Measurements from ENCODE around the gene PADI3.

Gene PADI3

GRCh38 chr1:17248781-17249180 lies at the start of gene PADI3:
PADI3 (plus strand) TSS chr1:17249098; CDS start chr1:17249138, 40 bp downstream.
- DNase-seq, result no peak

GRCh38 chr1:17199267-17200044 lies 49.4 kb upstream of the PADI3 start:
- no peak for DNase-seq

DNA sequence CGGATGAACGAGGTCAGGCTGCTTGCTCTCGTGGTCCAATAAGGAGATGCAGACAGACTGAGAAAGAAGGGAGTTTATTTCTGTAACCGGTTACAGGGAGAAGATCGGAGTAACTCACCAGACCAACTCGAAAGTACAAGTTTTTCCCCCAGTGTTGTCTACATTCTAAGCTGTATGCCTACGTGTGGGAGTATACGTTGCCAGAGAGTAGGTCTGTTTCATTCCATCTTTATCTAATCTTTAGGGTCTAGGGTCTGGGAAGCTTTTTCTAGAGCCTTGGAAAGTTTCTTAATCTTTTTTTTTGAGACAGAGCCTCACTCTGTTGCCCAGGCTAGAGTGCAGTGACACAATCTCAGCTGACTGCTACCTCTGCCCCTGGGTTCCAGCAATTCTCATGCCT lies 48.7 kb upstream of the PADI3 start:
- no peak for DNase-seq

DNA sequence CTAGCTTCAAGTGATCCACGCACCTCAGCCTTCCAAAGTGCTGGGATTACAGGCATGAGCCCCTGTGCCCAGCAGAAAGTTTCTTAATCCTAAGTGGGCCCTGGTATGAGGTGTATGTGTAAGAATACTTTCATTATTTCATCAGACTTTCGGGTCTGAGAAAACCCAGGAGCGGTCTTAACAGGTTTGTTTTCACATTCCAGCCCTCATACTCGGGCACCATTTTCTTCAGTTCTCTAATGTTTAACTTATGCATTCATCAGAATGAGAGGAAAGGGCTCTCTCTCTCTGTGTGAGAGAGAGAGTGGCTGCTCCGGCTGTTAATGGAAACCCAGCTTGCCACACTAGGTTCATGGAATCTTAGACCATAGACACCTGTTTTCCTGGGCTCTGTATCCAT lies 48.1 kb upstream of the PADI3 start:
- DNase-seq, result no peak

GRCh38 chr1:17201201-17202021 lies 47.5 kb upstream of the PADI3 start:
- DNase-seq, result no peak

DNA sequence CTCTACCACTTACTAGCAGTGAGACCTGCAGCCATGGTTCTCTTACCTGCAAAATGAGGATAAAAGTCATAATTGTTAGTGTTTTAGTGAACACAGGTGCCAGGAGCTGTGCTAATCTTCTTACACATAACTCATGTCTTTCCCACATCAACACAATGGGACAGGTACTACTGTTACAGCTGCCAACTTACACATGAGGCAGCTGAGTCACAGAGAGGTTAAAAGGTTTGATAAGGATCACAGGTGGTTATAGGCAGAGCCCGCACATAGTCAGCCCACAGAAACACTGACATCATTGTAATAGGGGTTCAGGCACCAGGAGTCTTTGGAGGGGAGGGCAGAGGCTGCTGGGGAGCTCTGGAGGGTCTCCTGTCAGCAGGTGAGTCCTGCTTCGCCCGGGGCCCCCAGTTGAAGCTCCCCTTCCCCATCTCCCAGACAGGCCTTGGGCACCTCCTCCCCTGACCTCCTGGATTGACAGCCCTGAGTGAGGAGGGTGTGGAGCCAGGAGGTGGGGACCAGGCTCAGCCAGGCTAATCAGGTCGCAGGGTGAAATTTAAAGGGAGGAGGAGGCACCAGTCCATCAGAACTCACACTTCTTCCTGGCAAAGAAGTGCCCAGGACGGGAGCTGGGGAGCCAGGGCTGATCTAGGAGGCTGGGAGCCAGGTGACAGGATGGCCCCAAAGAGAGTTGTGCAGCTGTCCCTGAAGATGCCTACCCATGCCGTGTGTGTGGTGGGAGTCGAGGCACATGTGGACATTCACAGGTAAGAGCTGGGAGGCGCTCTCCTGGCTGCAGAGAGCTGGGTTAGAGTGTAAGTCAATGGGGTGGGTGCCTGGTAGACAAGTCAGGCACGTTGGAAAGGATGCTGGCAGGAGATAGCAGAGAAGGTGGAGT lies 44.1 kb upstream of the PADI3 start, which contains the start of gene PADI1:
TSS of gene PADI1 (plus strand) at position 583 of the 895 bp plus-strand sequence. CDS start at position 673, 90 bp downstream.
- no peak for DNase-seq

GRCh38 chr1:17205652-17206051 lies 43.2 kb upstream of the PADI3 start:
- no peak for DNase-seq

DNA sequence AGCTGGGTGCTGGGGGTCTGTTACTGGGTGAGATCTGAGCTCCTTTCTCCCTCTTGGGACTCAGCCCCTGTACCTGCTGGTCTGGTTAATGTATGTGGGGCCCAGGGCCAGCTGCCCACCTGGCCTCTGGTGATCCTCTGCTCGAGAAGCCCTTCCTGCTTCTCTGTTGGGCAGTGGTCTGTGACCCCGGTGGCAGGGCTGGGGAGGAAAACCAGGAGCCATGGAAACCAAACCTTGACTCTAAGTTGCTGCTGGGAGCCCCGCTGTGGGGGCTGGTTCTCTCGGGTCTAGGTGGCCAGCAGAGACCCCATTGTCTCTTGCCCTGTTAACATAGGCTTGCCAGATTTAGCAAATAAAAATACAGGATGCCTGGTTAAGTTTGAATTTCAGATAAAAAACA lies 42.7 kb upstream of the PADI3 start:
- no peak for DNase-seq

GRCh38 chr1:17207046-17207445 lies 41.9 kb upstream of the PADI3 start:
- DNase-seq, result no peak

DNA sequence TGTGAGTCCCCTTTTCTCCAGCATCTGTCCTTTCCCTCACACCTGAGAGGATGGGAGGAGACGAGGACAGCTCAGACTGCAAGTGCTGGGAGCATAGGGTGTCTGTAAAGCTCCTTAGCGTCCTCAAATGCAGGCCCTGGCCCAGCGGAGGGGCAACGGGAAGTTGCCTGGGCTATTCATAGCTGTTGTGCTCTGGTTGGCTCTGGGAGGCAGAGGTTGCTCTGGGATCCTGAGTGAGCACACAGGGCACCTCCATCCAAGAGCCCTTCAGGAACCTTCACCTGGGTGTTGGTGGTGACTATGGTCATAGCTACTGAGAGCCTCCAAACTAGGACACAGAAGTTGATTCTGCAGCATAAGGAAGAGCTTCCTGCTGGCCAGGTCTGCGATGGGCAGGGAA lies 41.4 kb upstream of the PADI3 start:
- DNase-seq, result no peak

- DNase-seq, result no peak
Measured at GRCh38 chr1:17207966-17208418, 40.9 kb upstream of the PADI3 start.

DNA sequence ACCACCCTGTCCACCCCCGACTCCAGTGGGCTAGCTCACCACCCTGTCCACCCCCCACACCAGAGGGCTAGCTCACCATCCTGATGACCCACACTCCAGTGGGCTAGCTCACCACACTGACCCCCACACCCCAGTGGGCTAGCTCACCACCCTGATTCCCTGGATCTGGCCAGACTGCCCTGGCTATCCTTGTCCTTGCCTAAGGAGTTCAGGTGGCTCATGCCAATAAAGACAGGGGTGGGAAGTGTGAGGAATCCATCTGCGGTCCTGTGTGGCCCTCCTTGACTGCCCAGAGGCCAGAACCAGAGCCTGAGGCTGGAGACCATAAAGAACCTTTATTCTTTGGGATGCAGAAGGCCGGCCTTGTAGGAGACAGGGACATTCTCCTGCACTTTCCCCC lies 40.4 kb upstream of the PADI3 start:
- DNase-seq, result no peak

GRCh38 chr1:17209430-17209829 lies 39.5 kb upstream of the PADI3 start:
- no peak for DNase-seq

GRCh38 chr1:17210176-17210575 lies 38.7 kb upstream of the PADI3 start:
- no peak for DNase-seq

DNA sequence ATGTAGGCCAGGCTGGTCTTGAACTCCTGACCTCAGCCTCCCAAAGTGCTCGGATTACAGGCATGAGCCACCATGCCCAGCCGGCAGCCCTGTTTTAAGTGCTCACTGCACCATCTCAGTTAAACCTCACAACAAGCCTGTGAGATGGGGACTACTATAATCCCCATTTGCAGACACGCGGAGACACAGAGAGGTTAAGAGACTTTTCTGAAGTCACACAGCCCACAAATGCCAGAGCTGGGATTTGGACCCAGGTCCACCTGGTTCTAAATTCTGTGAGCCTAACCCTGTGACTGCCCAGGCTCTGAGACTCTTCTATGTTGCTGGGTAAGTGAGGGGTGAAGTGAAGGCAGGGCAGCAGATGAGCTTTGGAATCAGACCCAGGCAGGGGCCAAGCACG lies 37.5 kb upstream of the PADI3 start:
- DNase-seq, result no peak

DNA sequence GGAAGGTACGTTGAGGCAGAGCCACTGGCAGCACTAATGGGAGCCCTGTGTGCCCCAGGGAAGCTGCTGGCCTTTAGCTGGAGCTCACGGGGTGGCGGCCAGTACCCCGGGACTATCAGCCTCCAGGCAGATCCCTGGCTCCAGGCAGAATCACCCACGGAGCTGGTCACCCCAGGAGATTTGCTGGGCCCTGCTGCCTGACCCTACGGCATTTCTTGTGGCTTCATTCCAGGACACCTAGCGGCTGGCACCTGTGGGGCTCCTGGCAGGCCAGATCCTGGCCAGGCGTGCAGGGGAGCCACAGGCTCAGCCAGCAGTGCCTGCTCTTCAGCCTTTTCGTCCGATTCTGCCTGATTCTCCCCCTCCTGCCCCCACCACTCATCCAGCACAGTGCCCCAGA lies 36.9 kb upstream of the PADI3 start:
- no peak for DNase-seq

DNA sequence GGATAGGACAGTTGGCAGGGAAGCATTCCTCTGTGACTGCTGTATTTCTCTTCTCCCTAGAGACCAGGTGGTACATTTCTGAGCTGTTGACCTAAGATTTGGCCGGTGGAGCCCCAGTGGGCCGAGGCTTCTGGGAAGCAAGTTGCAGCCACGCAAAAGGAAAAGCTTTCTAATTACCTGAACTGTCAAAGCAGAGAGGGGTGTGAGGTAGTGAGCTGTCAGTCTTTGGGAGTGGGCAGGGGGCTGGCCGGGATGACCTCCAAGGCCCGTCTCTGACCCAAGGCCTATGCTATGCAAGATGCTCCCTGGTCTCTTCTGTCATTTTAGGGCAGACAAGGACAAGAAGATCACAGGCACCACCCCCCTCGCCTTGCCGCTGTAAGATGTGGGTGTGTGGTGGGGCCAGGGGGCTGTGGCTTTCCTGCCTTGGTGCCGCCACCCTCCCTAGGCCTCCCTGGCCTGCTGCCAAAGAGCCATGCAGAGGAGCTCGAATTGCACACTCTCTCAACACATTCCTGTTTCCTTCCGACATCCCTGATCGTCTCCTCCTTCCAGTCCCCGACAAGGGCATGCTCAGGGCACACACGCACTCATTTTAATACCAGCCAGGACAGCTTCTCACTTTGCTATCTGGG lies 36.3 kb upstream of the PADI3 start:
- no peak for DNase-seq

DNA sequence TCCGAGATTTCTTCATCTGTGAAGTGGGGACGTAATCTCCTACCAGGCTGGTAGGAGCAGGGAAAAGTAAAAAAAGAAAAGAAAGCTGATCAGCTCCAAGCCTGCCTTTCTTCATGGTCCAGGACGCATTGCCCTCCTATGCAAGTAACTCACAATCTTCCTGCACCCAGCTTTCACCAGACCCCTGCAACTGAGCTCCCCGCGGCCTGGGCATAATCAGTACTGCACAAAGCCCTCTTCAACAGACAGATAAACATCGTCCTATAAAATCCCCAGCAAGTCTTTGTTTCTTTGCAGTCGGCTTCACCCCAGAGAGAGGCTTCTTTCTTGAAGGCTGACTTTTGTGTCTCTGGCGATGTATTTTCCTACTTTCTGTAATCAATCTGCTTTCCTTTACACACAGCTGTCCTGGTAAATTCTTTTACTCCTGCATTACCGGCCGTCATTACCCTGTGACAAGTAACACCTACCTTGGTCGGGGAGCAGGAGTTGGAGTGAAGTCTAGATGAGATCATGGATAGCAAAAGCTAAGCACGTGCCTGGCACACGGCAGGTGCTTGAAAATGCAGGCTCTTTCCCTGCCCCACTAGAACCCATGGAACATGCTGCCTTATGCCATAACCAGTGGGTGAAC lies 35.6 kb upstream of the PADI3 start:
- DNase-seq, result no peak

DNA sequence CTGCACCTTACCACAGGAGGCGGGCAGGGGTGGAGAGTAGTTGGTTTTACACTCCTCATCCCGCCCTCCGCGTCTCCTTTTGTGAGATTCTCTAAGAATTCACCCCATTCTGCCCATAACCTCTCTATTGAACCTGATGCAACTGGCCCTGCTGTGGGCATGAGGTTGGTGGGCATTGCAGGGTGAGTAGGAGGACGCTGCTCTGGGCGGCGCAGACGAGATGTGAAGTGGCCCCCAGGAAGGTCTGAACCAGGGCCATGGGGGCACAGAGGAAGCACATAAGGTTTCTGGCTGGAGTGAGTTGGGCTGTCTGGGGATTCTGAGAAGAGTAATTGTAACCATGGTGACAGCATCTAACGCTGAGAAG lies 35.1 kb upstream of the PADI3 start:
- no peak for DNase-seq

DNA sequence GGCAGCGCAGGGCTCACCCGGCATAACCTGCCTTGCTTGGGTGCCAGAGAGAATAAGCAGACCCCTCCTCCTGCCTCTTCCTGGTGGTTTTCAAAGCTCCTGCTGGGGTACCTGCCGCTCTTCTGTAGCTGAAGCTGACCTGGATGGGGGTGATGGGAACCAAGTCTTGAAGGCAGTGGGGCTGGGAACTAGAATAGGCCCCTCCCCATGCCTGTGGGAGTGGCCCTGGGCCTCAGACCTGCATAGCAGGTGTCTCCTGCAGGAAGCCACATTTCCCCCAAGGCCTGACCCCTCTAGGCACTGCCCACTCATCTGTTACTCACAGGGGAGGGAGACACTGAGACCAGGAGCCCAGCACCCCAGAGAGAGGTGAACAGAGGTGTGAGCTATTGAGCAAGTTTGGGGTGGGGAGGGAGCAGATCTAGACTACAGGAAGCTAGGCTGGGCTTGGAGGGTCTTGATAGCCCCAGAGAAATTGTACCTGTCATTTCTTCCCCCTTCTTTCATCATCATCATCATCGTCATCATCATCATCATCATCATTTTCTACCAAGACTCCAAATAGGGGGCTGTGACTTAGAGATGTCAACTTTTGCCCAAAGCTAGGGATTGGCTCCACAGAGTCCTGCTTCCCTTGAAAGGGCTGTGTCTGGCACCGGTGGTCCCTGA lies 33.9 kb upstream of the PADI3 start:
- DNase-seq, result no peak

GRCh38 chr1:17215545-17215890 lies 33.4 kb upstream of the PADI3 start:
- DNase-seq, result no peak

DNA sequence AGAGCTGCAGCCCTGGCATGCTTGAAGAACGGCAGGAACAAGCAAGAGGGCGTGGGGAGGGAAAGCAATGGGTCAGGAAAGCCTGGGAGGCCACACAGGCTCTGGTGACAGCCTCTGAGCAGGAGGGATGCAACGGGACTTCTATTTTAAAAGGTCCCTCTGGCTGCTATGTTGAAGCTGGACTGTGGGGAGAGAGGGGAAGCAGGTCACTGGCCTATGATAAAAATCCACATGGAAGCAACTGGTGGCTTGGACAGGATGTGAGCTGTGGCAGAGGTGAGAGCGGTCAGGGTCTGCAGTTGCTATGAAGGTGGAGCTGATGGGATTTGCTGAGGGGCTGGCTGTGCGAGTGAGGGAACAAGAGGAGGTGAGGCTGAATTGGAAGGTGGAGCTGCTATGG lies 32.8 kb upstream of the PADI3 start:
- DNase-seq, result no peak
